Measurements from ENCODE around the gene C1QTNF9. TPM values are rescaled to one million over a fixed set of nuclear protein-coding genes. Genes with fewer than 3 reads are reported as not detected.
"Not testable (repeated sequence)": the region's sequence is repeated elsewhere in the genome, so short reads cannot be mapped to it uniquely, and the experiment has no call there.

Gene C1QTNF9
- total and polyA plus RNA-seq, 4 donors: 0.10 to 0.25 (median 0.19) TPM; not detected in 1

GRCh38 chr13:24323739-24324075 lies 14.3 kb downstream of the C1QTNF9 start:
- Histone ChIP-seq H3K36me3 (ENCODE audit: control insufficient read depth in 4 of 4, insufficient read depth in 3 of 4, low read depth in 1 of 4, low read length in 3 of 4) (no peaks in the 10 kb centered on the region), H3K4me3 (ENCODE audit: low read depth in 1 of 3, low read length in 3 of 3) (no peak overlapping the region), H3K9ac (ENCODE audit: low read depth in 1 of 2, low read length in 2 of 2) (no peak overlapping the region), H3K27me3 (ENCODE audit: control insufficient read depth in 4 of 4, insufficient read depth in 4 of 4, low read length in 3 of 4) (no peaks in the 10 kb centered on the region), H3K4me1 (ENCODE audit: control insufficient read depth in 4 of 4, insufficient read depth in 4 of 4, low read length in 3 of 4) (no peaks in the 10 kb centered on the region), H3K27ac (ENCODE audit: low read depth in 1 of 2, low read length in 2 of 2) (no peak overlapping the region), H3K9me3 (ENCODE audit: control insufficient read depth in 4 of 4, low read length in 3 of 4) (no peaks in the 10 kb centered on the region)
- no peak for TF ChIP-seq HNF4A (conservative IDR thresholded peaks at IDR 0.05)
- no peak for TF ChIP-seq FOXA2 (IDR thresholded peaks at IDR 0.05)
- TF ChIP-seq EGR1 (IDR thresholded peaks at IDR 0.05; ENCODE audit: low read depth in 2 of 2): no peak
- no peak for TF ChIP-seq FOXA1 (IDR thresholded peaks at IDR 0.05)
- no peak for TF ChIP-seq RAD21 (IDR thresholded peaks at IDR 0.05)
- TF ChIP-seq RXRA (IDR thresholded peaks at IDR 0.05): no peak
- TF ChIP-seq YY1 (IDR thresholded peaks at IDR 0.05): no peak
- no peak for TF ChIP-seq JUND (IDR thresholded peaks at IDR 0.05)
- no peak for TF ChIP-seq SP1 (IDR thresholded peaks at IDR 0.05)
- TF ChIP-seq MAX (IDR thresholded peaks at IDR 0.05): no peak
- TF ChIP-seq ZBTB33 (IDR thresholded peaks at IDR 0.05): no peak
- TF ChIP-seq GABPA (IDR thresholded peaks at IDR 0.05 in 1 of 2, conservative IDR thresholded peaks at IDR 0.05 in 1 of 2): no peak
- no peak for TF ChIP-seq ATF3 (IDR thresholded peaks at IDR 0.05)
- no peak for DNase-seq (ENCODE audit: low spot score)
- 71% methylated on average over 5 of the region's 5 CpGs for WGBS

- H3K4me1 ChIP-seq (ENCODE audit: control insufficient read depth in 4 of 4, insufficient read depth in 4 of 4, low read length in 3 of 4); H3K27ac ChIP-seq (ENCODE audit: low read depth in 1 of 2, low read length in 2 of 2); H3K4me3 ChIP-seq (ENCODE audit: low read depth in 1 of 3, low read length in 3 of 3); H3K9ac ChIP-seq (ENCODE audit: low read depth in 1 of 2, low read length in 2 of 2); DNase-seq (ENCODE audit: low spot score); H3K36me3 ChIP-seq (ENCODE audit: control insufficient read depth in 4 of 4, insufficient read depth in 3 of 4, low read depth in 1 of 4, low read length in 3 of 4); H3K9me3 ChIP-seq (ENCODE audit: control insufficient read depth in 4 of 4, low read length in 3 of 4); H3K27me3 ChIP-seq (ENCODE audit: control insufficient read depth in 4 of 4, insufficient read depth in 4 of 4, low read length in 3 of 4): not testable (repeated sequence)
- 66% methylated on average over 23 of the region's 23 CpGs for WGBS
These were observed 18.2 kb downstream of the C1QTNF9 start for GRCh38 chr13:24327598-24327997.

GRCh38 chr13:24328145-24328544 lies 18.8 kb downstream of the C1QTNF9 start:
- 14% methylated on average over 36 of the region's 38 CpGs for WGBS

More at GRCh38 chr13:24328145-24328544, 18.8 kb downstream of the C1QTNF9 start:
- Histone ChIP-seq H3K9ac (ENCODE audit: low read depth in 1 of 2, low read length in 2 of 2) (no peak overlapping the region), H3K9me3 (ENCODE audit: control insufficient read depth in 4 of 4, low read length in 3 of 4) (no peaks in the 10 kb centered on the region), H3K27me3 (ENCODE audit: control insufficient read depth in 4 of 4, insufficient read depth in 4 of 4, low read length in 3 of 4) (peaks cover 0 to 3% (median 0%) of the 10 kb centered on the region in 4 donors), H3K4me1 (ENCODE audit: control insufficient read depth in 4 of 4, insufficient read depth in 4 of 4, low read length in 3 of 4) (no peaks in the 10 kb centered on the region), H3K4me3 (ENCODE audit: low read depth in 1 of 3, low read length in 3 of 3) (no peak overlapping the region), H3K27ac (ENCODE audit: low read depth in 1 of 2, low read length in 2 of 2) (no peak overlapping the region), H3K36me3 (ENCODE audit: control insufficient read depth in 4 of 4, insufficient read depth in 3 of 4, low read depth in 1 of 4, low read length in 3 of 4) (no peaks in the 10 kb centered on the region)
- DNase-seq (ENCODE audit: low spot score): no peak
- no peak for TF ChIP-seq SP1 (IDR thresholded peaks at IDR 0.05)
- TF ChIP-seq TAF1 (conservative IDR thresholded peaks at IDR 0.05): no peak
- no peak for TF ChIP-seq GABPA (IDR thresholded peaks at IDR 0.05 in 1 of 2, conservative IDR thresholded peaks at IDR 0.05 in 1 of 2)
- TF ChIP-seq ATF3 (IDR thresholded peaks at IDR 0.05): no peak
- no peak for TF ChIP-seq REST (IDR thresholded peaks at IDR 0.05)
- no peak for TF ChIP-seq YY1 (IDR thresholded peaks at IDR 0.05)
- no peak for TF ChIP-seq EGR1 (IDR thresholded peaks at IDR 0.05; ENCODE audit: low read depth in 2 of 2)
- TF ChIP-seq CTCF (IDR thresholded peaks at IDR 0.05; ENCODE audit: low read depth, low read length, missing input control): no peak
- TF ChIP-seq ZBTB33 (IDR thresholded peaks at IDR 0.05): no peak
- TF ChIP-seq JUND (IDR thresholded peaks at IDR 0.05): no peak
- TF ChIP-seq RXRA (IDR thresholded peaks at IDR 0.05): no peak
- TF ChIP-seq NR2F2 (IDR thresholded peaks at IDR 0.05): no peak
- no peak for TF ChIP-seq RAD21 (IDR thresholded peaks at IDR 0.05)

Data from liver (tissue), 9 donors.